Spleen (tissue), 7 donors: Measurements from ENCODE around the gene KRTAP1-4.
"Not testable (repeated sequence)": the region's sequence is repeated elsewhere in the genome, so short reads cannot be mapped to it uniquely, and the experiment has no call there.

ENCODE experiments used
- CTCF ChIP-seq, 11 experiments: fragments of 200-600 bp in 7 of 11; fragments of 450-650 bp in 4 of 11; sonication (generic) in 4 of 11; IDR thresholded peaks in 8 of 11; conservative IDR thresholded peaks in 3 of 11; 1 replicate in 7 of 11; 2 replicates in 4 of 11; pipeline versions ENCODE4 v1.4.0 to v1.8.0; 2016 to 2021; ENCODE audit warnings: antibody characterized with exemption in 11 of 11, inconsistent platforms in 4 of 11, mild to moderate bottlenecking in 1 of 11
- POLR2A ChIP-seq, 3 donors: fragments of 450-650 bp; IDR thresholded peaks; one replicate each; pipeline ENCODE4 v1.5.1; 2017; ENCODE audit warnings: antibody characterized with exemption in 3 of 3, mild to moderate bottlenecking in 1 of 3
- POLR2AphosphoS5 ChIP-seq, 3 donors: sonication (generic); formaldehyde crosslinking; IDR thresholded peaks; one replicate each; pipeline ENCODE4 v1.5.1; 2017; ENCODE audit warnings: antibody characterized with exemption in 3 of 3
- donor health status: DM: no; HTN: no; CAD: no; lungs with moderate emphysema.
- donor health status: DM: no; HTN: no; CAD: no.
- donor health status: DM: no; HTN: no; CAD: no.

- TF ChIP-seq POLR2AphosphoS5 (IDR thresholded peaks at IDR 0.05); CTCF (IDR thresholded peaks at IDR 0.05 in 8 of 11, conservative IDR thresholded peaks at IDR 0.05 in 3 of 11); POLR2A (IDR thresholded peaks at IDR 0.05): not testable (repeated sequence)
These were observed 35.2 kb upstream of the KRTAP1-4 start for GRCh38 chr17:41065016-41065689.
